NK-92 (cell line): ENCODE data around the gene KRTAP19-4.
"Not testable (repeated sequence)": the region's sequence is repeated elsewhere in the genome, so short reads cannot be mapped to it uniquely, and the experiment has no call there.

Experiments used
- DNase-seq: peaks from one replicate; lab custom pipeline; 2025; ENCODE audit not compliant: unreplicated experiment; lab: John Stamatoyannopoulos, UW

The KRTAP19-4 gene

GRCh38 chr21:30497065-30497464, at the start of gene KRTAP19-4:
Gene KRTAP19-4 (minus strand): TSS chr21:30497165. CDS start chr21:30497110, 55 bp downstream.
- DNase-seq, result no peak

GRCh38 chr21:30541764-30542163, 44.8 kb upstream of the KRTAP19-4 start, which contains the start of gene KRTAP19-6:
Gene KRTAP19-6 (minus strand): TSS chr21:30541864. CDS start chr21:30541833, 31 bp downstream.
- DNase-seq, result no peak

GRCh38 chr21:30518876-30519275, 21.9 kb upstream of the KRTAP19-4 start:
- no peak for DNase-seq

GRCh38 chr21:30515681-30516080, 18.7 kb upstream of the KRTAP19-4 start:
- no peak for DNase-seq

GRCh38 chr21:30505621-30506205, 8.7 kb upstream of the KRTAP19-4 start:
- not testable (repeated sequence) for DNase-seq

- no peak for DNase-seq
Observed at GRCh38 chr21:30502041-30502440, 5.1 kb upstream of the KRTAP19-4 start, which contains the start of gene KRTAP19-5. Gene KRTAP19-5 (minus strand): TSS chr21:30502141. CDS start chr21:30502090, 51 bp downstream.

GRCh38 chr21:30491963-30492428, 5.0 kb downstream of the KRTAP19-4 start, which contains the start of gene KRTAP19-3:
Gene KRTAP19-3 (minus strand): TSS chr21:30492013. CDS start chr21:30491957, 56 bp downstream.
- DNase-seq, result no peak

GRCh38 chr21:30487336-30487735, 9.6 kb downstream of the KRTAP19-4 start, which contains the start of gene KRTAP19-2:
Gene KRTAP19-2 (minus strand): TSS chr21:30487436. CDS start chr21:30487348, 88 bp downstream.
- DNase-seq, result no peak

GRCh38 chr21:30486180-30486579, 10.8 kb downstream of the KRTAP19-4 start:
- no peak for DNase-seq

- DNase-seq, result no peak
Observed at GRCh38 chr21:30482130-30482529, 14.8 kb downstream of the KRTAP19-4 start.

GRCh38 chr21:30480145-30480544, 16.8 kb downstream of the KRTAP19-4 start, which contains the start of gene KRTAP19-1:
Gene KRTAP19-1 (minus strand): TSS chr21:30480367. CDS start chr21:30480317, 50 bp downstream.
- no peak for DNase-seq

GRCh38 chr21:30479259-30479658, 17.7 kb downstream of the KRTAP19-4 start:
- no peak for DNase-seq

- no peak for DNase-seq
Observed at GRCh38 chr21:30478004-30478403, 19.0 kb downstream of the KRTAP19-4 start.

- no peak for DNase-seq
Observed at GRCh38 chr21:30468900-30469714, 27.9 kb downstream of the KRTAP19-4 start.

- DNase-seq, result no peak
Observed at GRCh38 chr21:30463713-30464112, 33.3 kb downstream of the KRTAP19-4 start.

- no peak for DNase-seq
Observed at GRCh38 chr21:30448514-30448913, 48.5 kb downstream of the KRTAP19-4 start.

GRCh38 chr21:30447056-30447455, 49.9 kb downstream of the KRTAP19-4 start:
- no peak for DNase-seq
